COLO829 (cell line): ENCODE data around the gene TPRKB.
"Not testable (repeated sequence)": the region's sequence is repeated elsewhere in the genome, so short reads cannot be mapped to it uniquely, and the experiment has no call there.

ENCODE experiments used
- DNase-seq: peaks from one replicate; pipeline ENCODE4 v3.0.0; 2012; ENCODE audit warnings: low spot score

Gene TPRKB

DNA sequence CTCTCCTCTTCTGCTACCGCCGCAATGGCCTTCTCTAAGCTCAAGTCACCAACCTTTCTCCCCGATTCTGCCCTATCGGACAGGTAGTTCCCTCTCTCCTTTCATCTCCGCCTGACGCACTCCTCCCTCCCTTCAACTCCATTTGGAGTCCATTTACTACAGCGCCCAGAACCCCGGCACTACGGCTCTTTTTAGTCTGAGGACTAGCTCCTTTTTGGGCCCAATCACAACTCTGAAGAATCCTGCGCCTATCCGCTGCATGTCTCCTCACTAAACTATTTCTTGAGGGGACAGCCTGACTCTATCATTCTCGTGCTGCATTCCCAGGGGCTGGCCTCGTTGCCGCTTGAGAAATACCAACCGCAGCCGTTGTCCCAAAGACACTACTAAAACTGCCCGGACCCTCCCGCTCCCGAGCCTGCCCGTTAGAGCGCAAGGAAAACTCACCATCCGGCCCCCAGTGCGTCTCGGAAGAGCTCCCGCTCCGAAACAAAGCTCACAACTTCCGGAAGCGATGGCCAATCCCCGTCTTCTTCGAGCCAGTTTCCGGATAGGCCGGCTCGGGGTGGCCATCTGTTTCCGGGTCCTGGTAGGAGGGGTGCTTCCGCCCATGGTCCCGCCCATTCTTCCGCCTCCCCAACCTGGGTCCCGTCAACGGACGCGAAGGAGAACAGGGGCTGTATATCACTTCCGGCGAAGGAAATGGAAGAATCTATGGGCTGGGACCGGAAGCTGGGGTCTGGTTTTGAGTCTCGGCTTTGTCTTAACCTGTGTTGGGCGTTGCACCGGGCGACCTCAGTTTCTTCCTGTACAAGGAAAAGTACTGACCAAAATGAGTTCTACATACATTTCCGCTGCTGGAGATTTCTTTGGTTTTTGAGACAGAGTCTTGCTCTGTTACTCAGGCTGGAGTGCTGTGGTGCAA, at the start of gene TPRKB:
TPRKB (minus strand) TSS at position 491 of the 925 bp plus-strand sequence. CDS start 2,776 bp downstream, outside the sequence.
- DNase-seq = peak; percentile 98

DNA sequence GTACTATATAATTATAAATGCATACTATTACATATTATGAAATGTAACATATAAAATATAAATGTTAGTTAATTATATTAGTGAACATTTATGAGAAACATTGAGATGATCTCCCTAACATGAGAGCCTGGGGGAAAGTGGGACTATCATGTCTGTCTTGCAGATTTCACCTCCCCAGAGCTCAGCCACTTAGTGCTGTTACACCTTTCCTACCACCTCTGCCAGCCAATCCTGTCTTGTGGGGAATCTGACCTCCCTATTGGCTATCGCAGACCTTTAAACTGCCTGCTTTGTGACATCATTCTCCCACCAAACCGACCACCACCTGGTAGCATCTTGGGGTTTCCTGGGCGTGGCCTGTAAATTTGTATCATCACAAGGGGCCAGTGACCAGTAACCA, 46.7 kb upstream of the TPRKB start, which contains the start of gene C2orf78:
C2orf78 (plus strand) TSS at position 301 of the 400 bp plus-strand sequence. CDS start 127 bp downstream, outside the sequence.
- DNase-seq = not testable (repeated sequence)

DNA sequence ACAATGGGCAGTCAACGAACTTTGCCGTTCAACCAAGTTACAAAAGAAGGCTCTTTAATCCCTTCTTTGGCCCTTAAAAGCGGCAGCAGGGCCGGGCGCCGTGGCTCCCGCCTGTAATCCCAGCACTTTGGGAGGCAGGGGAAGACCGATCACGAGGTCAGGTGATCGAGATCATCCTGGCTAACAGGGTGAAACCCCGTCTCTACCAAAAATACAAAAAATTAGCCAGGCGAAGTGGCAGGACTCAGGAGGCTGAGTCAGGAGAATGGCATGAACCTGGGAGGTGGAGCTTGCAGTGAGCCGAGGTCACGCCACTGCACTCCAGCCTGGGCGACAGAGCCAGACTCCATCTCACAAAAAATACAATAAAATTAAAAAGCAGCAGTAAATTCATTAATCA, 46.3 kb upstream of the TPRKB start:
- DNase-seq = not testable (repeated sequence)

DNA sequence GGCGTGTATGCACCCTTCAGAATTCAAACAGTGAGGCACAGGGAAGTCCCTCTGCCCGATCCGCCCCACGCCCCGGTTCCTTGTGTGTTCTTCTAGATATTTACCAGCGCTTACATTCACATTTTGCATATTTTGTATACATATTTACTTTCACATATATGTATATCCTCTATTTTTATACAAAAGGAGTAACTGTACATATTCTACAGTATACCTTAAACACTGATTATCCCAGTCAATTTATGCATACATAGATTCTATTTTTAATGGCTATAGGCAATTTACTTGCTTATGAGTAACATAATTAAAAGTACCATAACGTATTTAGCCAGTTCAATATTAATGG, 43.1 kb upstream of the TPRKB start:
- no peak for DNase-seq

DNA sequence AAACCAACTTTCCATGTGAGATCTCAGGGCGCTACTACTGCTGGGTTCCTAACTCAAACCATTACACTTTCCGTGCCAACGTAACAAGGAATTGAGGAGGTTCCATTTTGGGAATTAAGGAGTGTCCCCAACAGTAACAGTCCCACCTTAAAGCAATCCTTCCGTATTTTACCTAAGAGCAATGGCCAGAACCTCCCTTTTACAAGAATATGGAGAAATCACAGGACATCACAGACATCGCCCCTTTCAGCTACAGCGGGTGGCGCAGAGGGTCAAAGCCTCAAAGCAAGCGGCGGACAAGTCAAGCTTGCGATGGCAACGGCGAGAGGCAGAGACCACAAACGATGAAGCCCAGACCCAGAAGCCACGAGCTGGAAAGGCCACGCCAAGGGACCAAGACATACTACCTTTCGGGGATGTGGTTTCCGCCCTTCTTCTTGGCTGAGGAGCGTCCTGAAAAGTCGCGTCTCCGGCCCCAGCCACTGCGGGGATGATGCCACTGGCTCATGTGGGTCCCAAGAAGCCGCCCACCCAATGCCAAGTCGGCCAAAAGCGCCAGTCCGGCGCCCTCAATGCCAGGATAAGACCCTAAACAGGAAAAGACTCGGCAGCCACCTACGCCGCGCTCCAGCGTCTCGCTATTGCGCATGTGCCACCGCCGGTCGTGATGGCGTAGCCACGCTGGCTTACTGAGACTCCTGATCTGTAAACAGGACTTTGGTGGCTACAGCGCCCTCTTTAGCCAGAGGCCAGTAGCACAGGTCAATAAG, 42.5 kb upstream of the TPRKB start, which contains the start of gene DUSP11:
DUSP11 (minus strand) TSS at position 637 of the 770 bp plus-strand sequence; CDS start at position 508, 129 bp downstream.
- peak; percentile 95 for DNase-seq

DNA sequence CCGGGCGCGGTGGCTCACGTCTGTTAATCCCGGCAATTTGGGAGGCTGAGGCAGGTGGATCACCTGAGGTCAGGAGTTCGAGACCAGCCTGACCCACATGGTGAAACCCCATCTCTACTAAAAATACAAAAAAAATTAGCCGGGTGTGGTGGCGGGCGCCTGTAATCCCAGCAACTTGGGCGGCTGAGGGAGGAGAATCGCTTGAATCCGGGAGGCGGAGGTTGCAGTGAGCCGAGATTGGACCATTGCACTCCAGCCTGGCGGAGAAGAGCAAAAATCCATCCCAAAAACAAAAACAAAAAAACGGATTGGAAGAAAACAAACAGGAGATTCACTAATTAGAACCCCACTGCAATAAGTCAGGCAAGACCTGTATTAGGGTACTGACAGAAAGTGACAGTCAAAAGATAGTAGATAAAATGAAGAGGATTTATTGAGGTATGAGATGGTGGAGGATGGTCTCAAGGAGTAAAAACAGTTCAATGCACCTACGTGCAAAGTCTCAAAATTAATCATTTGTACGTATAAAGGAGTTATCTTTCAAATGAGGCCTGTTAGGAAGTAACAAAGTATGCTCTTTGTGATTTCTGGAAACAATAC, 41.8 kb upstream of the TPRKB start:
- not testable (repeated sequence) for DNase-seq

DNA sequence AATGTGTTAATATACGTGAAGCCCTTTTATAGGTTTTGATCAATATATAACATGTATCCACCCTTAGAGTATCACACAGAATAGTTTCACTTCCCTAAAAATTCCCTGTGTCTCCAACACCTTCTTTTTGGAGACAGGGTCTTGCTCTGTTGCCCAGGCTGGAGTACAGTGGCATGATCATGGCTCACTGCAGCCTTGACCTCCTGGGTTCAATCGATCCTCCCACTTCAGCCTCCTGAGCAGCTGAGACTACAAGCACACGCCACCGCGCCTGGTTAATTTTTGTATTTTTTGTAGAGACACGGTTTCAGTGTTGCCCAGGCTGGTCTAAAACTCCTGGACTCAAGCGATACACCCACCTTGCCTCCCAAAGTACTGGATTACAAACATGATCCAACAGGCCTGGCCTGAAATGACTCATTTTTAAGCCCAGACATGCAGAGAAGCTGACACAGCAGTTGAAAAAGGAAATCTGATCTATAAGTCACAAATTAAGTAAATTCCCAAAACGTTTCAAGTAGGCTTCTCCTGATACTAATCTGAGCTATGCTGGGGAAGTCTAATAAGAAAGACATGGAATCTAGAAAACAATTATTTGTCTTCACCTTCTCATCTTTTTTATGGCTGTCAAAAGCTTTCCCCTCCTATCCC, 39.8 kb upstream of the TPRKB start:
- no peak for DNase-seq

DNA sequence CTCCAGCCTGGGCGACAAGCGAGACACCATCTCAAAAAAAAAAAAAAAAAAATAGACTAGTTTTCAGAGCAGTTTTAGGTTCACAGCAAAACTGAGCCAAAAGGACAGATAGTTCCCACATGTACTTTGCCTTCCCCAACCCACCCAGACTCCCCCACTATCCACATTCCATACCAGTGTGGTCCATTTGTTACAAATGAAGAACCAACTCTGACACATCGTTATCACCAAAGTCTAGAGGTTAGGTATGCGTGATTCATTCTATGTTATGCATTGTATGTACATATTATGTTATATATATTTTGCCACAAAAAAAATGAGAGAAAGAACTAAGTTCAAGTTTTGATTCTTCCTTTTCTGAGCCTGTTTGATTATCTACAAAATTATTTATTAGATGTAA, 39.2 kb upstream of the TPRKB start:
- no peak for DNase-seq

DNA sequence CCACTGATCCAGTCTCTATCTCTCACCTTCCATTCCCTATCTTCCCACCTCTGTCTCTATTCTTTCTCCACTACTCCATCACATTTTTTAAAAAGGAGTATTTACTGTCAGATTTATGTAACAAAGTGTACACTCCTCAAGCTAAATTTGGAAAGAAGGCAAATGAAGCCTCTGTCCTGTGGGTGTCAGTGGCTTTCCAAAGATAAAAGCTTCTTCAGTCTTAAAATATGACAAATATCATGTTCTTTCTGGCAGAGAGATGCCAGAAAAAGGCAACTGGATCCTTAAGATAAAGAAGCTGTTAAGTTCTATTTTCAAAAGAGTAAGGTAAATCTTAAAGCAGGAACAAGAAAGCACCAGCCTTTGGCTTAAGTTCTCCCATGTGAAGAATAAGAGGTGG, 35.7 kb upstream of the TPRKB start:
- DNase-seq = no peak

DNA sequence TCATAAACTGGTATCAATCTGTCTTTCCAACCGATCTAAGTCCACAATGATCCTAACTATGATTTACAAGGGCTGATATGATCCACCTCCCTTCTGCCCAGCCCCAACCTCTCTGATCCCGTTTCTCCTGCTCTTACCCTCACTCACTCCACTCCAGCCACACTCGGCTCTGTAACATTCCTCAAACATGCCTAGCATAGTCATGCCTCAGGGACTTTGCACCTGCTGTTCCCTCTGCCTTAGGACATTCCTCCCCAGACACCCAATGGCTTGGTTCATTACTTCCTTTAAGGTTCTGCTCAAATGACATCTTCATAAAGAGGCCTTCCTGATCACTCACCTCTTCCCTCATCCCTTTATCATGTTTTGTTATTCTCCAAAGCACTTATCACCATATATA, 33.6 kb upstream of the TPRKB start:
- DNase-seq = no peak

DNA sequence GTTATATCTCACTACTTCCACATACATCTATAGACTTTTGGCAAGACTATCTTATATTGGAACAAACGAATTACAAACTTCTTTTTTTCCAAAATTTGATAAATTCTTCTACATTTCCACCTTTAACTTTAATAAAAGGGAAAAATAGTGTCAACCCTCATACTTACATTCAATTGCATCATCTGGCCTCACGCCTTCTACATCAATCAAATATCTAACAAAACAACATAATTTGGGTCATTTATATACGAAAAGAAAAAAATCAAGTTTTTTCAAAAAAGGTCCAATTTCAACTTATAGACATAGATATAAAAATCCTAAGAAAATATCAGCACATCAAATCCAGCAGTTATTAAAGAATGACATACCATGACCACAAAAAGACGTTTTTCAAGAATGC, 29.8 kb upstream of the TPRKB start:
- no peak for DNase-seq

DNA sequence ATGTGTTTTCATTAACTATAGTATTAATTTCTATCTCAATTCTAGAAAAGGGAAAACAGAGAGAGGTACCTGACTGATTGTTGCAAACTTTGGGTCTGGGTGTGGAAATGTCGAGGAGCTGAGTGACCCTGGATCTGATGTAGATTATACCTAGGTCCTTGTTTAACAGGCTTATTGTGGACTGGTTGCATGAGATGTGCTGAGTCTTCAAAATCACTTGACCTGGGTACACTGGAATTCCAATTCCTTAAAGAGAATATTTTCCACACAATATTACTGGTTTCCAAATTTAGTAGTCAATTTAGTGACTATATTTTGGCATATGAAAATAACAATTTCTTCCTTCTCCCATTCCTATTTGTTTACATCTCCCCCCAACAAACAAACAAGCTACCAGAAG, 29.2 kb upstream of the TPRKB start:
- DNase-seq = no peak

DNA sequence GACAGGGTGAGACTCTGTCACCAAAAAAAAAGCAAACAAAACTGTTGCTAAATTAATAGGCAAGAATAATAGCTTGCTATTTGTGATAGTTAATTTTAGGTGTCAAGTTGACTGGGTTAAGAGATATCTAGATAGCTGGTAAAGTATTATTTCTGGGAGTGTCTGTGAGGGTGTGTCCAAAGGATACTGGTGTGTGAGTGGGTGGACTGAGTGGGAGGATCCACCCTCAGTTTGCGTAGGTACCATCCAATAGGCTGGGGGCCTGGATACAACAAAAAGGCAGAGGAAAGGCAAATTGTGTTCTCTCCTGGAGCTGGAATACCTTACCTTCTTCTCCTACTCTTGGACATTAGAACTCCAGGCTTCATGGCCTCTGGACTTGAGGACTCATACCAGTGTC, 27.8 kb upstream of the TPRKB start:
- no peak for DNase-seq

DNA sequence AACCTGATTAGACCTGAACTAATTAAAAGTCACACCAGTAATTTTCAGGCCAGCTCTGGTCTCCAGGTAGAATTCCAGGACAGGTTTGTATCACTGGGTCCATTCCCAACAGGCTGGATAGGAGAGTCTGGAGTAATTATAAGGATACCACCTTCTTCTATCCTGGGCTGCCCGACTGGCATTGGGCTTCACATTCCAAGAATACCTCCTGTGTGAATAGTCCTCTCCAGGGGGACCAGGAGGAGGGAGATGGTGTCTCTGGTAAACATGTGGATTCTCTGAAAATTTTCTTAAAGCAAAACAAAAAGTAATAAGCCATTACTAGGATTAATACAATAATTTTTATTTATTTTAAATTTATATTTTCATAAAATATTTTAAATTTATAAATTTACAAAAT, 25.4 kb upstream of the TPRKB start:
- DNase-seq = no peak

DNA sequence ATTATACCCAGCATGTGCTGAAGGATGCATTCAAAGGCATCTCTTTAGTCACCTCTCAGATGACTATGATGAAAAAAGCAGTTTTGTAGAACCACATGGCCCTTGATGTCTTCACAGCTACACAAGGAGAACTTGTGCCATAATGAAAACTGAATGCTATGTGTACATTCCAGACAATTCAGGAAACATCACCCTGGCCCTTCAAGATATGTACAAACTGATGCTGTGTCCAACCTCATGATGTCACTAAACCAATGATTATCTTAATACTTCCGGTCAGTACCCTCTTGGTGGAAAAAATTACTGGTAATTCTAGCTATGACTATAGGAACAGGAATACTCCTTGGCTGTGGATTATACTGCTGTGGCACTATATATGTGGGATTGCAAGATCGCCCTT, 22.8 kb upstream of the TPRKB start:
- DNase-seq = no peak

DNA sequence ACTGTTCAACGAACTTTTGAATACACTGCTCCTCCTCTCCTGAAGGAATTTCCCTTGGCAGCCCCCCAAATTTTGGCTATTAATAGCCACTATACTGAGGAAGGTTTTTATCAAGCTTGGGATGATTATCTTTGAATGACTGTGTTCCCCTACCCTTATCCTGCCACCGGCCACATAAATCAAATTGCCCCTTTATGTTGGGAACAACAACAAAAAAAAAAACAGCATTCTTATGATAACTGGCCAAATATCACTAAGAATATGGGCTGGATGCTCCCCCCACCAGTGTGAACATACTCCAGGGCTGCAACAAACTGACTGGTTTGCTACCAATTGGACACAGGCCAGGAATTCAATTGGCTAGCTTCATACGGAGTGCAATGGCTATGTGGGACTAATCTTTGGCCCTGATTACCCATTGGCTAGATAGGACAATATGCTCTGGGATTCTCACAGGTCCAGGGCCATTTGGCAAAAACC, 22.2 kb upstream of the TPRKB start:
- DNase-seq = peak; percentile 26

DNA sequence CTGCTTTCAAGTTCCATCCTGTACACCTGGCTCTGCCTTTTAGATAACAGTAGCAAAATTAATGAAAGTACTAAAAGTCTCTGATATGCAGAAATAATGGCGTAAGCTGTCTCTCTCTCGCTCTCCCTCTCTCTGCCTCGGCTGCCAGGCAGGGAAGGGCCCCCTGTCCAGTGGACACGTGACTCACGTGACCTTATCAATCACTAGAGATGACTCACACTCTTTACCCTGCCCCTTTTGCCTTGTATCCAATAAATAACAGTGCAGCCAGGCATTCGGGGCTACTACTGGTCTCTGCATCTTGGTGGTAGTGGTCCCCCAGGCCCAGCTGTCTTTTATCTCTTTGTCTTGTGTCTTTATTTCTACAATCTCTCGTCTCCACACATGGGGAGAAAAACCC, 17.2 kb upstream of the TPRKB start:
- not testable (repeated sequence) for DNase-seq

DNA sequence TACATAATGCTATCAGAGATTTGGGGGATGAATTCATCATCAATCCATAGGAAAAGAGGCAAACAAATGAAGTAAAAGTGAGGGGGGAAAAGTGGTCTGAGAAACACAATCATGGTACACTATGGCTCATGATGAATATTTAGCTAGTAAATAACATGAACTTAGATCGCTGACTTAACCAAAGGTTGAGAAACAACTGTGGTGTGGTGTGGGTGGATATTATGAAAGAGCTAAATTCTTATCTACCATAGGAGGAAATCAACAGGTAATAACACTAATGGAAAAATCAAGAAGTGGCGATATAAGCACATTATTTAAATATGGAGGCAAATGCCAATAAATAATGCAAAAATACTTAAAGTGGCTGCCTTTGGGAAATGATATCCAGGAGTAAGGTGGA, 12.2 kb upstream of the TPRKB start:
- DNase-seq = no peak

DNA sequence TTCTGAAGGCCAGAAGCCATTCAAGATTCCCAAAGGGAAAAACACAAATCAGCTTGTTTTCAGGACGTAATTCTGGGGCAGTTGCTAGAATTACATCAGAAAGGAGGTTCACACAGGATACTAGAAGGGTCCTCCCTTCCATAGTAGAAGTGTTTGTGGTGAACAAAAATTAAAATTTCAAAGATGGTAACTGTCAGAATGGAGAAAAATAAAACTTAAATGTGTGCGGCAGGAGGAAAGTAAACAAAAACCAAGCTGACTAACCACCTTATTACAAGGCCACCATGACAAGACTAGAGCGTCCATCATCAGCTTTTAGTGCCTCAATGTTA, 9.7 kb upstream of the TPRKB start:
- DNase-seq = no peak

DNA sequence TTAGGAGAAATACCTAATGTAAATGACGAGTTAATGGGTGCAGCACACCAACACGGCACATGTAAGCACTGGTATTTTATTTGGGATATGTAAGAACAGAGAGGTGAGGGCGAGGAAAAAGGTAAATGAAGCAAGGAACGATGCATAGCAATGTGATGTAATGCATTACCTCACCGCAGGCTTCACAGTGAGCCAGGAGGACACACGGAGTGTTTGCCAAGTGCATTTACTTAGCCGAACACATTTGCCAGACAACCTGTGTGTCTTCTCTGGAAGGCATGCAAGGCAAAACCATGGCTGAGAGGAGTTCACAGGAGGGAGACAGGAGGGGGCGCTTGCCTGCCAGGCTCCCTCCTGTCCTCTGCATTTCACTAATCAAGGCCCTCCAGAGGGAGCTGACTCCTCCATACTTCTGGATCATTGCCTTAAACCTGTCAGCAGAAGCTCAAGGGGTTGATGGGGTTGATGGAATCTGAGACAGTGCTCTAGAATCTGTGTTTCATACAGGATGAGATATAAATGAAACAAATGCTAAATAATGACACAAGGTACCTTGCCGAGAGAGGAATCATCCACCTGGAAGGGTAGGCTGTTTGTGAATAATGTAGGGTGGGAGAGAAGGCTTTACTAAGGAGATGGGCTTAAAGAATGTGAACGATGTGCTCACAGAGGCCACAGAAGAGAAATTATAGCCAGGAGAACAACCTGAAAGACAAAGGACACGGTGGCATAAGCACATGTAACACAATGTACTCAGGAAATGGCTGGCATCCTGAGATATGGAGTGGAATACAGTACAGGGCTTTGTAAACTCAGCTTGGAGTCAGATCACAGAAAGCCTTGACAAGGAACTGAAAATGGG, 9.1 kb upstream of the TPRKB start:
- no peak for DNase-seq

DNA sequence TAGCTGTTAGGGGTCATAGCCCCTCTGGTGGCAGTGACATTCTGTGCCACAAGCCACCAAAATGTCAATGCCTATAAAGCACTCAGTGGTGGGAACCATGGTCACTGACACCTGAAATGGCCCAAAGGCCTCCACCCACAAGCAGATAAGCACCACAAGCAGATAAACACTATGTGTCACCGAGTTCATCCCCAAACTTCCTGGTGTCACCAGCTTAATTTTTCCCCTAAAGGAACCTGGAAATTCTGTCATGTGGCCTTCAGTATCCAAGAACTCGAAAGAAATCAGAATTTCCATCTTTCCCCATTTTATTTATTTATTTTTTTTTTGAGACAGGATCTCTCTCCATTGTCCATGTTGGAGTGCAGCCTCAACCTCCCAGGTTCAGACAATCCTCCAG, 3.6 kb upstream of the TPRKB start:
- no peak for DNase-seq
